Measurements from ENCODE around the gene GHDC. TPM values are rescaled to one million over a fixed set of nuclear protein-coding genes. Genes with fewer than 3 reads are reported as not detected.

Gene GHDC
- total RNA-seq, 1 experiment from 2014 or later = 7.5 TPM

DNA sequence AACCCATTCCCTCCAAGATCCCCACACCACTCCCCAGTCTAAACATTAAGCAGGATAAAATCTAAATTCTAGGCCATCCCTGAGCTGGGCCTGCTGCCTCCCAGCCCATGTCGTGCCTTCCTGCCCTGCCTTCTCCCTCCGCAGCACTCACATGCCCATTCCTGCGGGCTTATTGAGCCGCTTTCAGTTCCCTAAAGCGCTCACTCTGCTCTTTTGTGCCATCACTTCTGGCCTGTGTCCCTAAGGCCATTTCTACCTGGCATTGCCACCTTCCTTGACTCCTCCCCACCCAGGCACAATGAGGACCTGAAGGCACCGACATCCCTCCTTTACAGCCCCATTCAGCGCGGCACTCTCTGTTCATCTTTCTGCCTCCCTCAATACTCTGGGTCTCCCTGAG, 26.5 kb downstream of the GHDC start (continued):
- TF ChIP-seq, protein P1, sequence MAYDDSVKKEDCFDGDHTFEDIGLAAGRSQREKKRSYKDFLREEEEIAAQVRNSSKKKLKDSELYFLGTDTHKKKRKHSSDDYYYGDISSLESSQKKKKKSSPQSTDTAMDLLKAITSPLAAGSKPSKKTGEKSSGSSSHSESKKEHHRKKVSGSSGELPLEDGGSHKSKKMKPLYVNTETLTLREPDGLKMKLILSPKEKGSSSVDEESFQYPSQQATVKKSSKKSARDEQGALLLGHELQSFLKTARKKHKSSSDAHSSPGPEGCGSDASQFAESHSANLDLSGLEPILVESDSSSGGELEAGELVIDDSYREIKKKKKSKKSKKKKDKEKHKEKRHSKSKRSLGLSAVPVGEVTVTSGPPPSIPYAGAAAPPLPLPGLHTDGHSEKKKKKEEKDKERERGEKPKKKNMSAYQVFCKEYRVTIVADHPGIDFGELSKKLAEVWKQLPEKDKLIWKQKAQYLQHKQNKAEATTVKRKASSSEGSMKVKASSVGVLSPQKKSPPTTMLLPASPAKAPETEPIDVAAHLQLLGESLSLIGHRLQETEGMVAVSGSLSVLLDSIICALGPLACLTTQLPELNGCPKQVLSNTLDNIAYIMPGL (CRISPR knock-in tag; IDR thresholded peaks at IDR 0.05) = no peak
- TF ChIP-seq SOX15 (CRISPR knock-in tag; IDR thresholded peaks at IDR 0.05) (no peak), MXD4 (CRISPR knock-in tag; IDR thresholded peaks at IDR 0.05; ENCODE audit: borderline replicate concordance) (no peak), CREB1 (CRISPR knock-in tag; IDR thresholded peaks at IDR 0.05) (no peak), FOXP1 (CRISPR knock-in tag; IDR thresholded peaks at IDR 0.05; ENCODE audit: borderline replicate concordance) (no peak), NR3C1 (CRISPR knock-in tag; conservative IDR thresholded peaks at IDR 0.05; ENCODE audit: low read depth) (no peak), ZNF121 (CRISPR knock-in tag; IDR thresholded peaks at IDR 0.05) (no peak)
- TF ChIP-seq, protein P2, sequence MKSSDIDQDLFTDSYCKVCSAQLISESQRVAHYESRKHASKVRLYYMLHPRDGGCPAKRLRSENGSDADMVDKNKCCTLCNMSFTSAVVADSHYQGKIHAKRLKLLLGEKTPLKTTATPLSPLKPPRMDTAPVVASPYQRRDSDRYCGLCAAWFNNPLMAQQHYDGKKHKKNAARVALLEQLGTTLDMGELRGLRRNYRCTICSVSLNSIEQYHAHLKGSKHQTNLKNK (CRISPR knock-in tag; IDR thresholded peaks at IDR 0.05) = no peak
- TF ChIP-seq, protein P3, sequence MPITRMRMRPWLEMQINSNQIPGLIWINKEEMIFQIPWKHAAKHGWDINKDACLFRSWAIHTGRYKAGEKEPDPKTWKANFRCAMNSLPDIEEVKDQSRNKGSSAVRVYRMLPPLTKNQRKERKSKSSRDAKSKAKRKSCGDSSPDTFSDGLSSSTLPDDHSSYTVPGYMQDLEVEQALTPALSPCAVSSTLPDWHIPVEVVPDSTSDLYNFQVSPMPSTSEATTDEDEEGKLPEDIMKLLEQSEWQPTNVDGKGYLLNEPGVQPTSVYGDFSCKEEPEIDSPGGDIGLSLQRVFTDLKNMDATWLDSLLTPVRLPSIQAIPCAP (CRISPR knock-in tag; IDR thresholded peaks at IDR 0.05) = no peak

DNA sequence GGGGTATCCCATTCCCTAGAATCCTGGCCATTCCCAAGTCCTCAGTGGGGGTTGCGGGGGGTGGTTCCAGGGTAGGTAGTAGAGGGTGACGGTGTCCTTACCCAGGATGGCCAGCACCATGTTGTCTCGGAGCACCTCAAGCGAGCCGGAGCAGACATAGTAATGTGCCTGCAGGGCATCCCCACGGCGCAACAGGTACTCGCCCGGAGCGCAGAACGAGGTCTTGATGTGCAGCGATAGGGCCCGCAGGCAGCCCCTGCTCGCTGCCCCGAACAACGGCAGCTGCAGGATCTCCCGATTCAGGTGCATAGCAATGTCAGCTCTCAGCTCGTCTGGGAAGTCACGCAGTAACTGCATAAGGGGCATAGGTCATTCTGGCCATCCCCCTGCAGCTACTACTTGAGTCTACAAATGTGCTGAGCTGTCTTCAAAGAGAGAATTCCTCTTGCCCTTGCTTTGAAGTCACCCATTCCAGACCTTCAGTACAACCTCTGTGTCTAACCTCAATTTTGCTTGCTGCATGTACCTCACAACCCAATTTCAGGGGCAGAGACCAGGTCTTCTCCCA, 28.0 kb downstream of the GHDC start:
- POLR2A ChIA-PET = no interaction called here
- H3K9me3 Mint-ChIP-seq = no peaks in the 10 kb centered on the region
- CTCF ChIA-PET = interaction anchor here (0.6 to 1.9 kb wide), 2 partner anchors 14 to 496 kb away, joined by 3 to 5 read pairs; partner anchors contain the start of gene KCNH4
- no peak for TF ChIP-seq SP1 (CRISPR knock-in tag; conservative IDR thresholded peaks at IDR 0.05)
- no peaks in the 10 kb centered on the region; the same call in 1 of the 2 replicates for H3K27me3 Mint-ChIP-seq (ENCODE audit: low read depth)
- no peak for ATAC-seq
- no peaks in the 10 kb centered on the region for H3K36me3 Mint-ChIP-seq
- no peak for DNase-seq (ENCODE audit: low spot score)
- H3K4me1 Mint-ChIP-seq = 0 out of 2 replicates have a peak, but pooled peaks cover 3% of the 10 kb centered on the region
- no peak overlapping the region for H3K4me3 Mint-ChIP-seq
- H3K27ac Mint-ChIP-seq = no peak overlapping the region

DNA sequence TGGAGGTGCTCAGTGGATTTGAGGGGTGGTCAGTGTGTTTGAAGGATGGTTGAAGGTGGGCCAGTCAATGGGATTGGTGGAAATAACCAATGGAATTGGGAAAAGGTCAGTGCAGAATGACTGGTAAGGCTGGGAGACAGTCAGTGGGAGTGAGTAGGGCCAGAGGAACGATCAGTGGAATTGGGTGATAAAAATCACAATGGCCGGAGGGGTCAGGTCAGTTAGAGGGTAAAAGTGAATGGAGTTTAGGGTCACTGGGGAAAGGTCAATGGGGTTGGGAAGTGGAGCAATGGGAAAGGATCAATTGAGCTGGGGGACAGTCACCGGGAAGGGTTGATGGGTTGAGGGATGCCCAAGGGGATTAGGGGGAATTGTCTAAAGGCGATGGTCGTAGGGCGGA, 28.5 kb downstream of the GHDC start:
- DNase-seq (ENCODE audit: low spot score) (no peak), ATAC-seq (no peak)
- H3K4me3 Mint-ChIP-seq = no peak overlapping the region
- ChIA-PET CTCF (interaction anchor here (1.9 kb wide), 1 partner anchor 15 kb away, joined by 5 read pairs; the partner anchor contains the start of gene KCNH4), POLR2A (no interaction called here)
- H3K36me3 Mint-ChIP-seq = no peaks in the 10 kb centered on the region
- H3K27ac Mint-ChIP-seq = no peak overlapping the region
- no peaks in the 10 kb centered on the region for H3K9me3 Mint-ChIP-seq
- 0 out of 2 replicates have a peak, but pooled peaks cover 3% of the 10 kb centered on the region for H3K4me1 Mint-ChIP-seq
- TF ChIP-seq, protein P4, sequence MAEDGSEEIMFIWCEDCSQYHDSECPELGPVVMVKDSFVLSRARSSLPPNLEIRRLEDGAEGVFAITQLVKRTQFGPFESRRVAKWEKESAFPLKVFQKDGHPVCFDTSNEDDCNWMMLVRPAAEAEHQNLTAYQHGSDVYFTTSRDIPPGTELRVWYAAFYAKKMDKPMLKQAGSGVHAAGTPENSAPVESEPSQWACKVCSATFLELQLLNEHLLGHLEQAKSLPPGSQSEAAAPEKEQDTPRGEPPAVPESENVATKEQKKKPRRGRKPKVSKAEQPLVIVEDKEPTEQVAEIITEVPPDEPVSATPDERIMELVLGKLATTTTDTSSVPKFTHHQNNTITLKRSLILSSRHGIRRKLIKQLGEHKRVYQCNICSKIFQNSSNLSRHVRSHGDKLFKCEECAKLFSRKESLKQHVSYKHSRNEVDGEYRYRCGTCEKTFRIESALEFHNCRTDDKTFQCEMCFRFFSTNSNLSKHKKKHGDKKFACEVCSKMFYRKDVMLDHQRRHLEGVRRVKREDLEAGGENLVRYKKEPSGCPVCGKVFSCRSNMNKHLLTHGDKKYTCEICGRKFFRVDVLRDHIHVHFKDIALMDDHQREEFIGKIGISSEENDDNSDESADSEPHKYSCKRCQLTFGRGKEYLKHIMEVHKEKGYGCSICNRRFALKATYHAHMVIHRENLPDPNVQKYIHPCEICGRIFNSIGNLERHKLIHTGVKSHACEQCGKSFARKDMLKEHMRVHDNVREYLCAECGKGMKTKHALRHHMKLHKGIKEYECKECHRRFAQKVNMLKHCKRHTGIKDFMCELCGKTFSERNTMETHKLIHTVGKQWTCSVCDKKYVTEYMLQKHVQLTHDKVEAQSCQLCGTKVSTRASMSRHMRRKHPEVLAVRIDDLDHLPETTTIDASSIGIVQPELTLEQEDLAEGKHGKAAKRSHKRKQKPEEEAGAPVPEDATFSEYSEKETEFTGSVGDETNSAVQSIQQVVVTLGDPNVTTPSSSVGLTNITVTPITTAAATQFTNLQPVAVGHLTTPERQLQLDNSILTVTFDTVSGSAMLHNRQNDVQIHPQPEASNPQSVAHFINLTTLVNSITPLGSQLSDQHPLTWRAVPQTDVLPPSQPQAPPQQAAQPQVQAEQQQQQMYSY (CRISPR knock-in tag; IDR thresholded peaks at IDR 0.05) = no peak
- no peak for TF ChIP-seq ZNF317 (CRISPR knock-in tag; IDR thresholded peaks at IDR 0.05; ENCODE audit: borderline replicate concordance, low read depth)
- no peak for TF ChIP-seq ZNF219 (CRISPR knock-in tag; IDR thresholded peaks at IDR 0.05; ENCODE audit: borderline replicate concordance)
- TF ChIP-seq RELA (CRISPR knock-in tag; IDR thresholded peaks at IDR 0.05; ENCODE audit: borderline replicate concordance) = no peak
- no peak for TF ChIP-seq FOXP1 (CRISPR knock-in tag; IDR thresholded peaks at IDR 0.05; ENCODE audit: borderline replicate concordance)
- no peak for TF ChIP-seq PRRX2 (CRISPR knock-in tag; IDR thresholded peaks at IDR 0.05)
- no peak for TF ChIP-seq NR3C1 (CRISPR knock-in tag; conservative IDR thresholded peaks at IDR 0.05; ENCODE audit: low read depth)
- TF ChIP-seq ZNF232 (CRISPR knock-in tag; IDR thresholded peaks at IDR 0.05) = no peak
- TF ChIP-seq NFYB (CRISPR knock-in tag; conservative IDR thresholded peaks at IDR 0.05; ENCODE audit: low read depth) = no peak
- no peak for TF ChIP-seq ATF1 (CRISPR knock-in tag; IDR thresholded peaks at IDR 0.05)
- no peaks in the 10 kb centered on the region; the same call in 1 of the 2 replicates for H3K27me3 Mint-ChIP-seq (ENCODE audit: low read depth)

Data from WTC11 (cell line).